Measurements from ENCODE around the gene TMPRSS11B.
"Not testable (repeated sequence)": the region's sequence is repeated elsewhere in the genome, so short reads cannot be mapped to it uniquely, and the experiment has no call there.

TMPRSS11B gene, protein sequence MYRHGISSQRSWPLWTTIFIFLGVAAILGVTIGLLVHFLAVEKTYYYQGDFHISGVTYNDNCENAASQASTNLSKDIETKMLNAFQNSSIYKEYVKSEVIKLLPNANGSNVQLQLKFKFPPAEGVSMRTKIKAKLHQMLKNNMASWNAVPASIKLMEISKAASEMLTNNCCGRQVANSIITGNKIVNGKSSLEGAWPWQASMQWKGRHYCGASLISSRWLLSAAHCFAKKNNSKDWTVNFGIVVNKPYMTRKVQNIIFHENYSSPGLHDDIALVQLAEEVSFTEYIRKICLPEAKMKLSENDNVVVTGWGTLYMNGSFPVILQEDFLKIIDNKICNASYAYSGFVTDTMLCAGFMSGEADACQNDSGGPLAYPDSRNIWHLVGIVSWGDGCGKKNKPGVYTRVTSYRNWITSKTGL

DNA sequence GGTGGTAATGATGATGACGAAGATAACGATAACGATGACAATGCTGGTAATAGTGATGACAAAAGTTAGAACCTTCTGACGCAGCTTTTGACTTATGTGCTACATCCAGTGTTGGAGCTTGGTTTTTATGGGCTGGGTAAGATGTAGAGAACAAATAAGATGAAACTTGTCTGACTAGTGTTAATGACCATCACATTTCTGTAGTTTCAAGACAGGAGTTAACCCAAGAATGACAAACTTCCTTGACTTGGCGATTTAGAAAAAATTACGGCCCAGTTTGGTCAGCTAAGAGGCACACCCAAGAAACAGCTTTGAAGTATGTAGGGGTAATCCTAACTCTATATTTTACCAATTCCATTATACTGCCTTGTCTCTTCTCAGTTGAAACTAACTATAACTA lies at the start of gene TMPRSS11B:
Gene TMPRSS11B, minus strand, starts transcription at position 101 of the 400 bp plus-strand sequence. CDS start 136 bp downstream, outside the sequence.
- Histone ChIP-seq H3K4me3 (ENCODE audit: low read length in 2 of 2) (no peak within 1 kb of the TSS), H3K4me1 (ENCODE audit: control insufficient read depth in 2 of 2, insufficient read depth in 2 of 2, low read length in 2 of 2) (no peaks in the 10 kb centered on the region), H3K36me3 (ENCODE audit: control insufficient read depth in 2 of 2, insufficient read depth in 2 of 2, low read length in 2 of 2) (no peaks in the 10 kb centered on the region), H3K27me3 (ENCODE audit: control insufficient read depth in 2 of 2, insufficient read depth in 2 of 2, low read length in 2 of 2) (no peaks in the 10 kb centered on the region), H3K27ac (ENCODE audit: low read depth in 2 of 2, low read length in 2 of 2) (no peak within 1 kb of the TSS), H3K9ac (ENCODE audit: low read depth in 1 of 2, low read length in 2 of 2) (no peak within 1 kb of the TSS), H3K9me3 (ENCODE audit: control insufficient read depth in 2 of 2, low read length in 2 of 2) (no peaks in the 10 kb centered on the region)

DNA sequence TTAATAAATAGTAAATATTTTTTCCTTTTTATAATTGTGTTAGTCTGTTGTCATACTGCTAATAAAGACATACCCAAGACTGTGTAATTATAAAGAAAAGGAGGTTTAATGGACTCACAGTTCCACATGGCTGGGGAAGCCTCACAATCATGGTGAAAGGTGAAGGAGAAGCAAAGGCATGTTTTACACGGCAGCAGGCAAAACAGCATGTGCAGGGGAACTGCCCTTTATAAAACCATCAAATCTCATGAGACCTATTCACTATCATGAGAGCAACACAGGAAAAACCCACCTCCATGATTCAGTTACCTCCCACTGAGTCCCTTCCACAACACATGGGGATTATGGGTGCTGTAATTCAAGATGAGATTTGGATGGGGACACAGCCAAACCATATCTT lies 45.8 kb upstream of the TMPRSS11B start:
- Histone ChIP-seq H3K4me1 (ENCODE audit: control insufficient read depth in 2 of 2, insufficient read depth in 2 of 2, low read length in 2 of 2) (no peaks in the 10 kb centered on the region), H3K27ac (ENCODE audit: low read depth in 2 of 2, low read length in 2 of 2) (no peak overlapping the region), H3K9me3 (ENCODE audit: control insufficient read depth in 2 of 2, low read length in 2 of 2) (no peaks in the 10 kb centered on the region), H3K36me3 (ENCODE audit: control insufficient read depth in 2 of 2, insufficient read depth in 2 of 2, low read length in 2 of 2) (no peaks in the 10 kb centered on the region), H3K9ac (ENCODE audit: low read depth in 1 of 2, low read length in 2 of 2) (no peak overlapping the region), H3K27me3 (ENCODE audit: control insufficient read depth in 2 of 2, insufficient read depth in 2 of 2, low read length in 2 of 2) (no peaks in the 10 kb centered on the region), H3K4me3 (ENCODE audit: low read length in 2 of 2) (no peak overlapping the region)

DNA sequence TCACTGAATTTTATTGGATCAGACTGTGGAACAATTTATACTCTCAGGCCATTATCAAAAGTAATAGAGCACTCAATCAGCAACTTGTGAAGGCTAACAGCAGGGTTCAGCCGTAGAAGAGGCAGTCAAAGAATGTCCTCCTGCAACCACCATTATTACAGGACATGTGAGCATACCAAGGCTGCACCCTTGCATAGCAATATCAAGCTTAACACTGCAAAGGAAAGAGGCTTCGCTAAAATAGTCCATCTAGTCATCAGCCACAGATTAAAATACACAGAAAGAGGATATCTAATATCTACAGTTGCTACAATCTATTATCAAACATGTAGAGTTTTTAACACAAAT lies 42.9 kb upstream of the TMPRSS11B start:
- Histone ChIP-seq H3K4me3 (ENCODE audit: low read length in 2 of 2) (no peak overlapping the region), H3K4me1 (ENCODE audit: control insufficient read depth in 2 of 2, insufficient read depth in 2 of 2, low read length in 2 of 2) (no peaks in the 10 kb centered on the region), H3K36me3 (ENCODE audit: control insufficient read depth in 2 of 2, insufficient read depth in 2 of 2, low read length in 2 of 2) (no peaks in the 10 kb centered on the region), H3K27ac (ENCODE audit: low read depth in 2 of 2, low read length in 2 of 2) (no peak overlapping the region), H3K9me3 (ENCODE audit: control insufficient read depth in 2 of 2, low read length in 2 of 2) (no peaks in the 10 kb centered on the region), H3K9ac (ENCODE audit: low read depth in 1 of 2, low read length in 2 of 2) (no peak overlapping the region), H3K27me3 (ENCODE audit: control insufficient read depth in 2 of 2, insufficient read depth in 2 of 2, low read length in 2 of 2) (no peaks in the 10 kb centered on the region)

DNA sequence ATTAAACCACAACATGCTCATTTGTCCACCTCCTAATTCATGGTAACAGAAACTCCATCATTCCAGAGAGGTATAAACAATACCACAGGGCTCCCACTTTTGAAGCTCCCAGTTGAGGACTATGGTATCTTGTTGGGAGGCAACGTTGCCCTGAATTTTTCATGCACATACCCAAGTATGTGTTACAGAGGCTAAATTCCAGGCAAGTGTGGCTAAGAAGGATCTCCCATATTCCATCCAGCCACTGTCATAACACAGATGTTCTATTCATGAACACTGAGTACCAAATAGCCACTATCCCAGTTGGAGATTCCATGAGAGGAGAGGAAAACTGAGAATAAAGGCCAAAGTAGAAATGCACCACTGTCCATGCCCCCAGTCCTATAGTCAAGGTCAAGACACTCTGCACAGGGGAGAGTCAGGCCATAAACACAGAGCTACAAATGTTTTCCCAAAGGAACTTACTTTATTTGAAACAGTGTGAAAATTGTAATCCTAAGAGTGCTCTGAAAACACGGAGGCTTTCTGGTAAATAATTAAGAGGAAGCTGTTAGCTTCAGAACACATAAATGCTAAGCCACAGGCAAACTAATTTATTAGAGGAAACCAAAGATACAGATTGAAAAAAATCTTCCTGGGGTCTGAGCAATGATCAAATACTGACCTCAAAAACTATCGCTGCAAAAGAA lies 42.4 kb upstream of the TMPRSS11B start:
- Histone ChIP-seq H3K9ac (ENCODE audit: low read depth in 1 of 2, low read length in 2 of 2) (no peak overlapping the region), H3K9me3 (ENCODE audit: control insufficient read depth in 2 of 2, low read length in 2 of 2) (no peaks in the 10 kb centered on the region), H3K4me1 (ENCODE audit: control insufficient read depth in 2 of 2, insufficient read depth in 2 of 2, low read length in 2 of 2) (no peaks in the 10 kb centered on the region), H3K4me3 (ENCODE audit: low read length in 2 of 2) (no peak overlapping the region), H3K27ac (ENCODE audit: low read depth in 2 of 2, low read length in 2 of 2) (no peak overlapping the region), H3K36me3 (ENCODE audit: control insufficient read depth in 2 of 2, insufficient read depth in 2 of 2, low read length in 2 of 2) (no peaks in the 10 kb centered on the region), H3K27me3 (ENCODE audit: control insufficient read depth in 2 of 2, insufficient read depth in 2 of 2, low read length in 2 of 2) (no peaks in the 10 kb centered on the region)

DNA sequence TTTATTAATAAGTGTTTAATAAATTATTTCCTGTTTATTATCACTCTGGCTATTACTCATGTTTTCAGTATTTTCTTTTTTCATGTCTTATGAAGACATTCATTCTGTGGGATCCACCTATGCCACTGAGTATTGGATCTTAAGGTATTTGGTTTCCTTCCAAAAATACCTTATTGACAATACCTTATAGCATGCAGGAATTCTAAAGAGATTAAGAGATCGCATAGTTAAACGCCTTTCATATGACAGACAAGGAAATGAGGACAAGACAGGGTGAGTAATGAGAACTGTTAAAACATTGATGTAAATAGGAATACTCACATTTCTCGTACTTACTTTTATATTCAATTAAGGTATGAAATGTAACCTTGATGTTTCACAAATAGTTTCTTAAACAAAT lies 38.2 kb upstream of the TMPRSS11B start:
- no peak overlapping the region for H3K4me3 ChIP-seq (ENCODE audit: low read length in 2 of 2)
- H3K27ac ChIP-seq (ENCODE audit: low read depth in 2 of 2, low read length in 2 of 2), result no peak overlapping the region
- no peaks in the 10 kb centered on the region for H3K9me3 ChIP-seq (ENCODE audit: control insufficient read depth in 2 of 2, low read length in 2 of 2)
- no peaks in the 10 kb centered on the region for H3K36me3 ChIP-seq (ENCODE audit: control insufficient read depth in 2 of 2, insufficient read depth in 2 of 2, low read length in 2 of 2)
- no peak overlapping the region for H3K9ac ChIP-seq (ENCODE audit: low read depth in 1 of 2, low read length in 2 of 2)
- H3K4me1 ChIP-seq (ENCODE audit: control insufficient read depth in 2 of 2, insufficient read depth in 2 of 2, low read length in 2 of 2), result no peaks in the 10 kb centered on the region
- H3K27me3 ChIP-seq (ENCODE audit: control insufficient read depth in 2 of 2, insufficient read depth in 2 of 2, low read length in 2 of 2), result no peaks in the 10 kb centered on the region

DNA sequence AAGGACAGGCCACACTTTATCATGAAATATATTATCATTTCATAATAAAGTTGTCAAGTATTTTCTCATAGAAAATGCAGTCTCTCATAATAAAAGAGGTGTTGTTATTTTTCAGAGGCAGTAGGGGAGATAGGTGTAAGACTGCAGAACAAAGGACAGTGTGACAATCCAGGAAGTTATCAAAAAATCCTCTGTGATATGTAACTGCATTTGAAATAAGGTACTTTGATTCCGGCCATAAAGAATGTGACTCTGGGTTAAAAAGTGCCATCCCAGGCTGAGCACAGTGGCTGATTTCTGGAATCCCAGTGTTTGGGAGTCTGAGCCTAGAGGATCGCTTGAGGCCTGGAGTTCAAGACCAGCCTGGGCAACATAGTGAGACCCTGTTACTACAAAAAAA lies 37.6 kb upstream of the TMPRSS11B start:
- Histone ChIP-seq H3K27me3 (ENCODE audit: control insufficient read depth in 2 of 2, insufficient read depth in 2 of 2, low read length in 2 of 2) (no peaks in the 10 kb centered on the region), H3K4me3 (ENCODE audit: low read length in 2 of 2) (no peak overlapping the region), H3K27ac (ENCODE audit: low read depth in 2 of 2, low read length in 2 of 2) (no peak overlapping the region), H3K4me1 (ENCODE audit: control insufficient read depth in 2 of 2, insufficient read depth in 2 of 2, low read length in 2 of 2) (no peaks in the 10 kb centered on the region), H3K9ac (ENCODE audit: low read depth in 1 of 2, low read length in 2 of 2) (no peak overlapping the region), H3K36me3 (ENCODE audit: control insufficient read depth in 2 of 2, insufficient read depth in 2 of 2, low read length in 2 of 2) (no peaks in the 10 kb centered on the region), H3K9me3 (ENCODE audit: control insufficient read depth in 2 of 2, low read length in 2 of 2) (no peaks in the 10 kb centered on the region)

DNA sequence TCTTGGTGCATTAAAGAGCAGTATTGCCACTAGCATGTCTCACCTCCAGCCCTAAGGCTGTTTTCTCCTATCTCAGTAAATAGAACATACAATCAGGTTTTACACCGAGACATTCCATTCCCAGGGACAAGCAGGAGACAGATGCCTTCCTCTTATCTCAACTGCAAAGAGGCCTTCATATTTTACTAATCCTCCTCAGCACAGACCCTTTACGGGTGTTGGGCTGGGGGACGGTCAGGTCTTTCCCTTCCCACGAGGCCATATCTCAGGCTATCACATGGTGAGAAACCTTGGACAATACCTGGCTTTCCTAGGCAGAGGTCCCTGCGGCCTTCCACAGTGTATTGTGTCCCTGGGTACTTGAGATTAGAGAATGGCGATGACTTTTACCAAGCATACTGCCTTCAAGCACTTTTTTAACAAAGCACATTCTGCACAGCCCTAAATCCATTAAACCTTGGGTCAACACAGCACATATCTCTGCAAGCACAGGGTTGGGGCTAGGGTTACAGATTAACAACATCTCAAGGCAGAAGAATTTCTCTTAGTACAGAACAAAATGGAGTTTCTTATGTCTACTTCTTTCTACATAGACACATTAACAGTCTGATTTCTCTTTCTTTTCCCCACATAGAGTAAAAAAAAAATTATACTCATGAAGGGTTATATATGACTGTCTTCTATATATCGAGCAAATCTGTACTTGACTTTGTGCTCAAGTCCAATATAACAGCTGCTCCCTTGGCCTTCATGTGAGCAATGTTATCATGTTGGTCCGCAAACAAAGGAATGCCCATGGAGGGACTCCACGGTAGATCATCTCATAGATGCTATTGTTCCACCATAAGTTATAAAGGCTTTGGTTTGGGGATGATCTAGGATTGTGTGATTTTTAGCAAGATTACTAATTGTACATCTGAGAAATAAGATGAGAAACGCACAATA lies 36.6 kb upstream of the TMPRSS11B start:
- not testable (repeated sequence) for H3K9ac ChIP-seq (ENCODE audit: low read depth in 1 of 2, low read length in 2 of 2); H3K9me3 ChIP-seq (ENCODE audit: control insufficient read depth in 2 of 2, low read length in 2 of 2); H3K27ac ChIP-seq (ENCODE audit: low read depth in 2 of 2, low read length in 2 of 2); H3K4me1 ChIP-seq (ENCODE audit: control insufficient read depth in 2 of 2, insufficient read depth in 2 of 2, low read length in 2 of 2); H3K27me3 ChIP-seq (ENCODE audit: control insufficient read depth in 2 of 2, insufficient read depth in 2 of 2, low read length in 2 of 2); H3K36me3 ChIP-seq (ENCODE audit: control insufficient read depth in 2 of 2, insufficient read depth in 2 of 2, low read length in 2 of 2); H3K4me3 ChIP-seq (ENCODE audit: low read length in 2 of 2)

DNA sequence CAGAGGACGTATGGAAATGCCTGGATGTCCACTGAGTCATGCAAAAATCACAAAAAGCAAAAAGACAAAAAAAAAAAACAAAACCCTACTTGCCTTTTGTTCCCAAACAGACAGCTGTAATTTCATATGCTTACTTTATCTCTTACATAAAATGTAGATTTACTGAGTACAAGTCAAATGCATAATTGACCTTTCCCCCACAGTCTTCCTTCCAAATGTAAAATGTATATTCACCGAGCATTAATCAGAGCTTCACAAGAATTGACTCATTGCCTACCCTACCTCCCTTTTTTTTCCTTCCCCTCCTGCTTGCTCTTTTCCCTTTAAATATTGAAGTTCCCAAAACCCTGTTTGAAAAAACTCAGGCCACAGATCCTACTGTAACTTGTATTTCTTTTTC lies 32.5 kb upstream of the TMPRSS11B start:
- H3K9me3 ChIP-seq (ENCODE audit: control insufficient read depth in 2 of 2, low read length in 2 of 2), result no peaks in the 10 kb centered on the region
- H3K36me3 ChIP-seq (ENCODE audit: control insufficient read depth in 2 of 2, insufficient read depth in 2 of 2, low read length in 2 of 2), result no peaks in the 10 kb centered on the region
- no peaks in the 10 kb centered on the region for H3K27me3 ChIP-seq (ENCODE audit: control insufficient read depth in 2 of 2, insufficient read depth in 2 of 2, low read length in 2 of 2)
- H3K27ac ChIP-seq (ENCODE audit: low read depth in 2 of 2, low read length in 2 of 2), result no peak overlapping the region
- no peak overlapping the region for H3K9ac ChIP-seq (ENCODE audit: low read depth in 1 of 2, low read length in 2 of 2)
- no peaks in the 10 kb centered on the region for H3K4me1 ChIP-seq (ENCODE audit: control insufficient read depth in 2 of 2, insufficient read depth in 2 of 2, low read length in 2 of 2)
- no peak overlapping the region for H3K4me3 ChIP-seq (ENCODE audit: low read length in 2 of 2)

DNA sequence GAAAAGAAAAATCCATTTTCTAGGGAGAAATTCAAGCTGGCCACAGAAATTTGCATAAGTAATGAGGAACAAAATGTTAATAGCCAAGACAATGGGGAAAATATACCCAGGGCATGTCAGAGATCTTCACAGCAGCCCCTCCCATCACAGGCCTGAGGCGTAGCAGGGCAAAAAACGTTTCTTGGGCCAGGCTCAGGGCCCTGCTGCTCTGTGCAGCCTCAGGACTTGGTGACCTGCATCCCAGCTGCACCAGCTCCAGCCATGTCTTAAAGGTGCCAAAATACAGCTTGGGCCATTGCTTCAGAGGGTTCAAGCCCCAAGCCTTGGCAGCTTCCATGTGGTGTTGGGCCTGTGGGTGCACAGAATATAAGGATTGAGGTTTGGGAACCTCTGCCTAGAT lies 32.1 kb upstream of the TMPRSS11B start:
- Histone ChIP-seq H3K4me3 (ENCODE audit: low read length in 2 of 2) (no peak overlapping the region), H3K36me3 (ENCODE audit: control insufficient read depth in 2 of 2, insufficient read depth in 2 of 2, low read length in 2 of 2) (no peaks in the 10 kb centered on the region), H3K27ac (ENCODE audit: low read depth in 2 of 2, low read length in 2 of 2) (no peak overlapping the region), H3K27me3 (ENCODE audit: control insufficient read depth in 2 of 2, insufficient read depth in 2 of 2, low read length in 2 of 2) (no peaks in the 10 kb centered on the region), H3K9ac (ENCODE audit: low read depth in 1 of 2, low read length in 2 of 2) (no peak overlapping the region), H3K4me1 (ENCODE audit: control insufficient read depth in 2 of 2, insufficient read depth in 2 of 2, low read length in 2 of 2) (no peaks in the 10 kb centered on the region), H3K9me3 (ENCODE audit: control insufficient read depth in 2 of 2, low read length in 2 of 2) (no peaks in the 10 kb centered on the region)

DNA sequence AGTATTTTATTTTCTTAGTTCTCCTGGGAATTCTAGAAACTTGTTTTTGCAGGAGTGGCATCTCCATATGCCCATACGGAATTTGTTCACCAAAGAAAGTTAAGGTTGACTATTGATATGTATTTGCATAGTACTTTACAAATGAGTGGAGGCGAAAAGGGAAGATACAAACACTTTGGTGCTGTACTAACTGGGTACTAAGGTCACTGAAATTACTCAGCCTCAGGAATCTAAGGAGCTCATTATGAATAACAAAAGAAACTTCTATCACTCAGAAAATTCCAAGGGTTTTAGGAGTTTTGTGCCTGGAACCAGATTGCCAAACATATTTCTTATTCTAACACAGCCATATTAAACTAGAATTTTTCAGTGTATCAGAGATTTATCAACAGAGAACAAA lies 27.4 kb upstream of the TMPRSS11B start:
- H3K36me3 ChIP-seq (ENCODE audit: control insufficient read depth in 2 of 2, insufficient read depth in 2 of 2, low read length in 2 of 2), result no peaks in the 10 kb centered on the region
- H3K9me3 ChIP-seq (ENCODE audit: control insufficient read depth in 2 of 2, low read length in 2 of 2), result no peaks in the 10 kb centered on the region
- H3K4me1 ChIP-seq (ENCODE audit: control insufficient read depth in 2 of 2, insufficient read depth in 2 of 2, low read length in 2 of 2), result no peaks in the 10 kb centered on the region
- H3K9ac ChIP-seq (ENCODE audit: low read depth in 1 of 2, low read length in 2 of 2), result no peak overlapping the region
- no peak overlapping the region for H3K27ac ChIP-seq (ENCODE audit: low read depth in 2 of 2, low read length in 2 of 2)
- no peak overlapping the region for H3K4me3 ChIP-seq (ENCODE audit: low read length in 2 of 2)
- no peaks in the 10 kb centered on the region for H3K27me3 ChIP-seq (ENCODE audit: control insufficient read depth in 2 of 2, insufficient read depth in 2 of 2, low read length in 2 of 2)

Measured in mucosa of rectum (tissue), 2 donors.